HAP-1 (cell line): Measurements from ENCODE around the gene RASGRF2.

Source experiments
- DNase-seq, 2 experiments: peaks; one replicate each; pipeline ENCODE4 v3.0.0-alpha.2; 2016 to 2020; ENCODE audit warnings: low spot score in 2 of 2
- H3K27me3 ChIP-seq: fragments of 250-450 bp; sonication (Bioruptor Pico); 2 replicates; pipeline ENCODE4 v1.5.1; 2020; ENCODE audit warnings: low read depth, mild to moderate bottlenecking, moderate library complexity
- H3K36me3 ChIP-seq: fragments of 250-450 bp; sonication (Bioruptor Pico); replicated peaks from 2 replicates; pipeline ENCODE4 v1.5.1; 2020; ENCODE audit warnings: mild to moderate bottlenecking
- H3K4me1 ChIP-seq: fragments of 250-450 bp; sonication (Bioruptor Pico); 2 replicates; pipeline ENCODE4 v1.5.1; 2020; ENCODE audit warnings: mild to moderate bottlenecking
- H3K4me3 ChIP-seq: fragments of 250-450 bp; sonication (Bioruptor Pico); 2 replicates; pipeline ENCODE4 v1.5.1; 2020; ENCODE audit warnings: mild to moderate bottlenecking, moderate library complexity
- H3K9me3 ChIP-seq: fragments of 250-450 bp; sonication (Bioruptor Pico); 2 replicates; pipeline ENCODE4 v1.5.1; 2020; ENCODE audit warnings: mild to moderate bottlenecking, moderate library complexity
- in situ Hi-C: fragments of 300-500 bp; cut with MboI; formaldehyde crosslinking; loops from 3 replicates; pipeline ENCODE4 v1.14.3; 2020; ENCODE audit warnings: low sequenced_read_pairs, inconsistent platforms, mixed read lengths

RASGRF2 gene

GRCh38 chr5:81067406-81067805 lies 107.2 kb downstream of the RASGRF2 start:
- H3K36me3 ChIP-seq: no peaks in the 10 kb centered on the region
- H3K27me3 ChIP-seq: no peaks in the 10 kb centered on the region
- no peaks in the 10 kb centered on the region for H3K9me3 ChIP-seq
- no peaks in the 10 kb centered on the region for H3K4me1 ChIP-seq
- no peak overlapping the region for H3K4me3 ChIP-seq
- in situ Hi-C loops: no loop called here
- DNase-seq: no peak

GRCh38 chr5:81068063-81068462 lies 107.9 kb downstream of the RASGRF2 start:
- Histone ChIP-seq H3K9me3 (no peaks in the 10 kb centered on the region), H3K36me3 (no peaks in the 10 kb centered on the region), H3K27me3 (no peaks in the 10 kb centered on the region), H3K4me1 (no peaks in the 10 kb centered on the region), H3K4me3 (no peak overlapping the region)
- DNase-seq: no peak
- in situ Hi-C loops: no loop called here

DNA sequence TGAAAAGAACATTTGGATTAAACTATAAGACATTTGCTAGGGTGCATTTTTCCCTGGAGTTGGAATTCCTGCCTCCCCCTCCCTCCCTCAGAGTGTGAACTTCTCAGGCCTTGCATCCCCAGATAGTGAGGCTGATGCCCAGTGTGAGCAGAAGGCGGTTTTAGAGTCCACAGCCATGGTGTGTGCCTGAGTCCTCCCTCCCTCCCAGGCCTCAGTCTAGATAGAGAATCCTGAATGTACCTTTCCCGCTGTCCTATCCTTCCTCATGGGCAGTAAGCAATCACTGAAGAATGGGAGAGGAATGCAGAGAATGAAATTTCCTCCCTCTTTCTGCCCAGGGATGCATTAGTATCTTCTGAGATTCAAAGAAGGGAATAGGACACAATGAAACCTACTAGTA lies 108.5 kb downstream of the RASGRF2 start:
- H3K27me3 ChIP-seq: no peaks in the 10 kb centered on the region
- no peak overlapping the region for H3K4me3 ChIP-seq
- in situ Hi-C loops: no loop called here
- no peaks in the 10 kb centered on the region for H3K36me3 ChIP-seq
- DNase-seq: no peak
- H3K9me3 ChIP-seq: no peaks in the 10 kb centered on the region
- H3K4me1 ChIP-seq: no peaks in the 10 kb centered on the region

DNA sequence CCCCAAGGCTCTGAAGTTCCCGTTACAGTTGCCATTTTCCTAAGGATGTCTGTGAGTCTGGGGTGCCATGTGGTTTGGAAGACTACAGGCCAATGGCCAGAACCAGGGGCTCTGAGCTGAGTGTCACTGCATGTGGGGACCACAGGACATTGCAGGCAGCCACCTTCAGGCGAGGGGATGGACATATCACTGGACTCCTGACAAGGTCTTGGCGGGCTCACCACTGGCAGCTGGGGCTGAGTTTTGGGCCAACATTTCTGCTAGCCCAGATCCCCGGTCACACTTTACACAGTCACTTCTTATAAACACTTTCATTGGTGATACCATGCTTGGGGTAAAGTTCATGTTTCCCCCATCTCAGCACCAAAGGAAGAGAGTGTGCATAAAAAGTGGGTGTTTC lies 109.8 kb downstream of the RASGRF2 start:
- H3K4me1 ChIP-seq: no peaks in the 10 kb centered on the region
- no peaks in the 10 kb centered on the region for H3K27me3 ChIP-seq
- no peak overlapping the region for H3K4me3 ChIP-seq
- H3K9me3 ChIP-seq: no peaks in the 10 kb centered on the region
- H3K36me3 ChIP-seq: no peaks in the 10 kb centered on the region
- in situ Hi-C loops: no loop called here
- DNase-seq: no peak

DNA sequence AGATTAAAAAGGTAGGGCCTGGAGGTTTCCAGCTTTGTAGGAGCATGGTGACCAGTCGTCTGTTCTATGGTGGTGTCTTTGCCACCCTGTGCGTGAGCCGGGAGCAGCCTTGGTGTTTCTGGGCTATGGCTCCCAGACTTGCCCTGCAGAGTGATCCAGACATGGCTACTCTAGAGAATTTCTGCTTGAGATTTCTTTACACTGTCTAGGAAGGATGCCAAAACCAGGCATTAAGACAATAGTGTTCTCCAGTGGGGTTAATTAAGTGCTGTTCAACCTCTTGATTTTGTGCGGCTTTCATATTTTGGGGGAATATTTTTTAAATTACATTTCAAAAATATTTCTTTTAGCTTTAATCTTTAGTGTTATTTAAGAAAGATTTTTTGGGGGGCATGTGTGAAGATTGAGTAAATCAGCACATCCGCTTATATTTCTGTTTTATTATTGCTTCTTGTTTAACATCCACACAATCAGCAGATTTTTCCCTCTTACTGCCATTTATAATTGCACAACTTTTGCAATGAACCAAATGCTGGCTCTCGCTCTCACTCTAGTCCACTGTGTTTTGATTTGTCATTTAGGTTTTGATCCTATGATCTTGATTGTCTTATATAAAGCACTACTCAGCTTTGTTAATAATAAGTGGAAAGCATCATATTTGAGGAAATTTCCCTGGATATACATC lies 110.5 kb downstream of the RASGRF2 start:
- Histone ChIP-seq H3K4me1 (no peaks in the 10 kb centered on the region), H3K27me3 (0 out of 2 replicates have a peak, but pooled peaks cover 2% of the 10 kb centered on the region), H3K4me3 (no peak overlapping the region), H3K9me3 (no peaks in the 10 kb centered on the region), H3K36me3 (no peaks in the 10 kb centered on the region)
- DNase-seq: no peak
- in situ Hi-C loops: no loop called here

DNA sequence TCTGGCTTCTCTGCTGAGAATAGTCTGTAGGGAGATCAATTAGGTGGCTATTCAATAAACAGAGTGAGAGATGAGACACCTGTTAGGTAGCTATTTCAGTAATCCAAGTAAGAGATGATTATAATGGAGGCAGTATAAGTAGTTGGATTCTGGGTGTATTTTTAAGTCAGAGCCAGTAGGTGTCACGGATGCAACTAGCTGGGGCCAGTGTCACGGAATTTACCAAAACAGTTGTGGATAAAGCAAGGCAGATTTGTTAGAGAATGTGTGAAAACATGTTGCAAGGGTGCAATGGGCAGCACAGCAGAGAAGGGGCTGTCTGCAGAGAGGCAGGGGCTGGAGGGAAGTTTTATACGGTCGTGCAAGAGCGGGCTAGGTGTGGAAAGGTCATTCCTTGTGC lies 114.9 kb downstream of the RASGRF2 start:
- Histone ChIP-seq H3K36me3 (no peaks in the 10 kb centered on the region), H3K9me3 (no peaks in the 10 kb centered on the region), H3K27me3 (0 out of 2 replicates have a peak, but pooled peaks cover 2% of the 10 kb centered on the region), H3K4me1 (no peaks in the 10 kb centered on the region), H3K4me3 (no peak overlapping the region)
- no peak for DNase-seq
- in situ Hi-C loops: no loop called here

GRCh38 chr5:81077105-81077504 lies 116.9 kb downstream of the RASGRF2 start:
- H3K9me3 ChIP-seq: no peaks in the 10 kb centered on the region
- H3K27me3 ChIP-seq: 0 out of 2 replicates have a peak, but pooled peaks cover 2% of the 10 kb centered on the region
- H3K4me3 ChIP-seq: no peak overlapping the region
- H3K36me3 ChIP-seq: no peaks in the 10 kb centered on the region
- in situ Hi-C loops: no loop called here
- no peak for DNase-seq
- H3K4me1 ChIP-seq: no peaks in the 10 kb centered on the region

DNA sequence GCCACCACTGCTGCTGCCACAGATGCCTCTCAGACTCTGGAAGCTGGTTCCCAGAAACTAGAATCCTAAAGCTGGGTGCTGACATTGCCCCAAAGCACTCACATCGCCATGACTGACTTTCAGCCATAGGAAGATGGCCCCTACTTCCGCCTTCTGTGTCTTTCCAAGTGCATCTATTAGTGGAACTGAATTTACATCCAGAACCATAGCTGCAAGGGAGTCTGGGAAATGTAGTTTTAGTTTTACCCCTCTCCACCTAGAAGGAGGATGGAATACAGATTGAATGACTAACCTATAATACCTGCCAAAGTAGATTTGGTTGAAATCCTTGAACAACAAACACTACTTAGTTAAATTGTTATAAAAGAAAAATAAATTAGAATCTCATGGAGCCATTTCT lies 118.8 kb downstream of the RASGRF2 start:
- Histone ChIP-seq H3K27me3 (0 out of 2 replicates have a peak, but pooled peaks cover 2% of the 10 kb centered on the region), H3K9me3 (no peaks in the 10 kb centered on the region), H3K4me1 (no peaks in the 10 kb centered on the region), H3K4me3 (no peak overlapping the region), H3K36me3 (no peaks in the 10 kb centered on the region)
- DNase-seq: no peak
- in situ Hi-C loops: no loop called here

DNA sequence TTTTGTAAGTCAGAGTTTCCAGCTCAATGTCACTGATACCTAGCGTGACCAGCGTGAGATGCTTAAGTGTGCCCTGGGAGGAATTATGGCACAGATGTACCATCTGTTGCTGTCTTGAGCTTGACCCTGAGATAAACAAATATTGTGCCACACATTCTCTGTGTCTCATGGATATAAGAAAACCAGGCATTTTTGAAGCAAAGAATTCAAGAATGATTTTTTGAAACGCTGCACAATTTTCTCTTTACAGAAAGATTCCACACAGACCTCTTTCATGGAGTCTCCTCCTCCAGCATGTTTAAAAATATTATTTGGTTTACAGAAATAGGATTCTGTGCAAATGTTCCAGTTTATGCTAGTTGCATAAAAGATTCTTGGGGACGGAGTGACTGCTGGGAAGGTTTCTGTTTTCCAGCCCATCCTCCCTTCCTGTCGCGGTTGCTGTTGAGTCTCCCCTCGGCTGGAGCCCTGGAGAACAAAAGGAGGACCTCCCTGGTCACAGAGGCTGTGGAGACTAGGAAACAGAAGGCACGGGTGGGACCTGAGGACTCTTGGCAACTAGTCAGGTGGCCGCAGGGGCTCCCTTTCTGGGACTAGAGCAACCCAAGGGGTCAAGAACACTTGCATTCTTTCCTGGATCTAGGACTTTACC lies 120.8 kb downstream of the RASGRF2 start:
- H3K4me3 ChIP-seq: no peak overlapping the region
- DNase-seq: no peak
- no peaks in the 10 kb centered on the region for H3K27me3 ChIP-seq
- no peaks in the 10 kb centered on the region for H3K4me1 ChIP-seq
- H3K36me3 ChIP-seq: no peaks in the 10 kb centered on the region
- in situ Hi-C loops: no loop called here
- no peaks in the 10 kb centered on the region for H3K9me3 ChIP-seq

GRCh38 chr5:81081461-81081835 lies 121.3 kb downstream of the RASGRF2 start:
- H3K4me1 ChIP-seq: no peaks in the 10 kb centered on the region
- H3K9me3 ChIP-seq: no peaks in the 10 kb centered on the region
- DNase-seq: no peak
- in situ Hi-C loops: no loop called here
- H3K27me3 ChIP-seq: no peaks in the 10 kb centered on the region
- H3K4me3 ChIP-seq: no peak overlapping the region
- H3K36me3 ChIP-seq: no peaks in the 10 kb centered on the region

DNA sequence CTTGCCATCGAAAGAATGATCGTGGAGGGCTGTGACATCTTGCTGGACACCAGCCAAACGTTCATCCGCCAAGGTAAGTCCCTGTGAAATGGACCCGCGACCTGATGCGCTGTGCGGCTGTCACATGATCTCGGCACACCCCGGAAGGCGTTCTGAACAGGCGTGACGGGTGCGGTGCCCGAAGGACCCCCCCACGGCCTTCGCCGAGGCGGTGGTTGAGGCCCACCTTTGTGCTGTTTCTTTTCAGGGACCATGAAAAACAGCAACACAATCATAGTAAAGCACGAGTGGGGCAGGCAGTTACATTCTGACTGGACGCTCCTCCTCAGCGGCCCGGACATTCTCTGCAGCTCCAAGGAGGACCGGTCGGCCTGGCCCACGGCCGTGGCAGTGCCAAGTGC lies 126.7 kb downstream of the RASGRF2 start:
- no peaks in the 10 kb centered on the region for H3K27me3 ChIP-seq
- H3K9me3 ChIP-seq: no peaks in the 10 kb centered on the region
- no peak overlapping the region for H3K4me3 ChIP-seq
- no peaks in the 10 kb centered on the region for H3K36me3 ChIP-seq
- DNase-seq: no peak
- H3K4me1 ChIP-seq: no peaks in the 10 kb centered on the region
- in situ Hi-C loops: no loop called here

DNA sequence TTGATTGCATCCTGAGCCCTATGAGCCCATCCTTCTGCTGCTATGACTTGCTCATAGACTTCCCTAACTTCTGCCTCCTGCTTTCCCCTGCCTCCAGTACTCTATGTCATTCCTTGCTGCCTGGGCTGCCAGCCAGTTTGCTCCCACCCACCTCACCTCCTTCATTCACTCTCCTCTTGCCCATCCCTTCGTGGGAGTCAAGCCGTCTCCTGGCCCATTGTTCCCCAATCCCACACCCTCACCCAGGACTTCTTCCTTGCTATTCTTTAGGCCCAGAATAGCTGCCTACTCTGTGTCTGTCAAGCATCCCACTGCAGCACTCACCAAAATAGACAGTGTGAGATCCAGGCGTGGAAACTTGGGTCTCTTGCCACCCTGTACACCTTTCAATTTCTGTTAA lies 131.0 kb downstream of the RASGRF2 start:
- Histone ChIP-seq H3K4me1 (no peaks in the 10 kb centered on the region), H3K36me3 (no peaks in the 10 kb centered on the region), H3K27me3 (no peaks in the 10 kb centered on the region), H3K4me3 (no peak overlapping the region), H3K9me3 (no peaks in the 10 kb centered on the region)
- in situ Hi-C loops: no loop called here
- no peak for DNase-seq

GRCh38 chr5:81093536-81094196 lies 133.5 kb downstream of the RASGRF2 start:
- no peaks in the 10 kb centered on the region for H3K36me3 ChIP-seq
- in situ Hi-C loops: no loop called here
- no peak overlapping the region for H3K4me3 ChIP-seq
- H3K9me3 ChIP-seq: no peaks in the 10 kb centered on the region
- no peaks in the 10 kb centered on the region for H3K4me1 ChIP-seq
- no peak for DNase-seq
- H3K27me3 ChIP-seq: no peaks in the 10 kb centered on the region

DNA sequence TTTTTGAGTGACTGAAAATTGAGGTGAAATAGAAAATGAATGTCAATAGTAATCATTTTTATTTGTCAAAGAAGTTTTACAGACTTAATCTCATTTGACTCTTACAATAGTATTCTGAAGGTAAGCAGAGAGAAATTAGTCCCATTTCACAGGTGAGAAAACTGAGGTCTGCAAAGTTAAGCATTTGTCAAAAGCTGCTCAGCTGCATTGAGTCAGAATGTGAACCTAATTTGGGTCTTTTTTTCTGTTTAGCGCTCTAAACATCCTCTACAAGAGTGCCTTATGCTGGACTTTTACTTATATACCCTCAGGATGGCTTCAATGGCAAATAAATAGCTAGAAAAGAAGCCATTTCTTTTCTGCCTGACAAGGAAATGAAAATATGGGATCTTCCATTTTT lies 135.7 kb downstream of the RASGRF2 start:
- no peak overlapping the region for H3K4me3 ChIP-seq
- H3K27me3 ChIP-seq: no peaks in the 10 kb centered on the region
- DNase-seq: no peak
- in situ Hi-C loops: no loop called here
- no peaks in the 10 kb centered on the region for H3K36me3 ChIP-seq
- no peaks in the 10 kb centered on the region for H3K4me1 ChIP-seq
- H3K9me3 ChIP-seq: no peaks in the 10 kb centered on the region
